ENCODE results near the gene TRAK1. TPM values are rescaled to one million over a fixed set of nuclear protein-coding genes. Genes with fewer than 3 reads are reported as not detected.

Gene TRAK1
- total RNA-seq, 1 donor from 2014 or later: 49.6 TPM

DNA sequence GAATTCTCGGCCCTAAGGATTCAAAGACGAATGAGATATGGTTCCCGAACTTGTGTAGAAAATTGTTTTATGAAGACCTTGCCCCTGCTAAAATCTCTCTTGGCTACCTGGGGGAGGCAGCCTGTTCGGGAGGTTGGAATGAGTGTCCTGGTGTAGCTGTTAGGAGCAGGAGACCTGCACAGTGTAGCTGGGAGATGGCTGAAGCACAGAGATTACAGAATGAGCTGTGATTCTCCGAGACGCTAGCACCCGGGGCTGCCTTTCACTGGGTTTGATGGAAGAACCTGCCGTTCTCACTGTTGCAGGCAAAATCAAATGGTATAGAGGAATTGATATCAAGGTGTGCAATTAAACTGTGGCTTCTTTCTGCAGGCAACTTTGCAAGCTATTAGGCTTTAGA is 68.0 kb downstream of the TRAK1 start:
- TF ChIP-seq CTCF (IDR thresholded peaks at IDR 0.05): no peak
- no peaks in the 10 kb centered on the region for H3K9me3 ChIP-seq
- ATAC-seq (no peak), DNase-seq (no peak)
- intact Hi-C loops (cut with DNase I): no loop called here
- H3K4me3 ChIP-seq: peak overlapping the region; percentile 35
- no peaks in the 10 kb centered on the region for H3K36me3 ChIP-seq
- peak overlapping the region; percentile 70 for H3K27ac ChIP-seq
- peaks cover 42% of the 10 kb centered on the region for H3K4me1 ChIP-seq
- no peaks in the 10 kb centered on the region for H3K27me3 ChIP-seq

DNA sequence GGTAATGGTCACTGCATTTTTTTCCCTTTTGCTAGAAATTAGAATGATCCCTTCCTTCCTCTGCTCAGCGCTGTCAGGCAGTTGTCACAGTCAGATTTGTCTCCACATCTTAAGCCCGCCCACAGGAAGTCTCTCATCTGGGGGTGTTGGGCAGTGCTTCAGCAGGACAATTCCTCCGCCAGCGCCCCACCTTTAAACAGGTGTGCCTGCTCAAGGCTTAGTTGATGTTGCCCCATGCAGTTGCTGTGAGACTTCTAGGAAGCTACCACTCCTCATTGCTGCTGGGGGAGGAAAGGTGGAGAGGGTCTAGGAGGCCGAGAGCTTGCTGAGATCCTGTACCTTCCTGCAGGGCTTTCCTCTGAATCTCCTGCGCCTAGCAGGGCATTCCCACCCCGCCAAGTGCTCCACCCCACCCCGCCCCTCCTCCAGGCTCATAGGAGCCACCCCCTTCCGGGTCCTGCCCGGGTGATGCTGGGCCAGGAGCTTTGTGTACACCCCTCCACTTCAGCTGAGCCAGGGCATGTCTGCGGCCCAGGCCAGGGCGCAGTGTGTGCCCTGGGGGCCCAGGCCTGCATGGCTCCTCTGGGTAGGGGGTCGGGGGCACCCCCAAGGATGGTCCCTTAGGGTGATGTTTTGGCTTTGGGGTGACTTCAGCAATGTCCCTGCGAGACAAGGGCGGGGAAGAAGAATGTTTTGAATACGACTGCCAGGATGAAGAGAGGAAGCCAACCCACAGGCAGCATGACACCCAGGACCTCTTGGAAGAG is 68.7 kb downstream of the TRAK1 start:
- DNase-seq (peak; percentile 92), ATAC-seq (peak; percentile 98)
- intact Hi-C loops (cut with DNase I): no loop called here
- Histone ChIP-seq H3K36me3 (no peaks in the 10 kb centered on the region), H3K27me3 (no peaks in the 10 kb centered on the region), H3K4me3 (peak overlapping the region; percentile 35), H3K9me3 (no peaks in the 10 kb centered on the region), H3K4me1 (peaks cover 50% of the 10 kb centered on the region), H3K27ac (peak overlapping the region; percentile 70)
- no peak for TF ChIP-seq CTCF (IDR thresholded peaks at IDR 0.05)

DNA sequence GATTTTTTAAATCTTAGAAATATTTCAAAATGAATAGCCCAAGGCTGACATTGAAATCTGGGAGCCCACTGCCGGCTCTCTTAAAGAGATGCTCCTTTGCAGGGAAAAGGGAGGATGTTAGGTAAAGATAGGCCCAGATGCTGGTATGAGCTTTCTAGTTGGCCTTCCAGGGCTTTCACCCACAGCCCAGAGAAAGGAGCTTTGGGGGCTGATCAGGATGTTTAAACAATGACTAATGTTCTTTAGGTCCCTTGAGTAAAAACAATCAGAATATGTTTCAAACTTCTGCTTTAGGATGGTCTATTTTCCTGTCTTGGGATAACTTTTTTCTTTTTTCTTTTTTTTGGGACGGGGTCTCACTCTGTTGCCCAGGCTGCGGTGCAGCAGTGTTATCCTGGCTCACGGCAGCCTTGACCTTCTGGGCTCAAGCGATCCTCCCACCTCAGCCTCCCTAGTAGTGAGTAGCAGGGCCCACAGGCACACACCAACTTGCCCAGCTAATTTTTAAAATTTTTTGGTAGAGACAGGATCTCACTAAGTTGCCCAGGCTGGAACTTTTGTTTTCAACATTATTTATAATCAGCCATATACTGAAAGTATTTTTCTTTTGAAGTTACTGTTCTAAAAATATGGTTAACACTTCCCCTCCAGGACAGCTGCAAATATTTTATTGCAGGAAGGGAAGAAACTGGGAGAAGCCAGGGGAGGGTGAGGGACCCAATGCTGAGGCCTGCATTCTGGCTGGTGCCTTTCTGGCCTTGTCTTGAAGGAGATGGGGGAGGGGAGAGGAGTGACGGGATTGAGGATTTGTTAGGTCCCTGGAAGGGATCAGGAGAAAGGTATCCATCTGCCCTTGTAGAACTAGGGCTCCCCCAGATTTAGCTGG is 70.1 kb downstream of the TRAK1 start:
- no peaks in the 10 kb centered on the region for H3K9me3 ChIP-seq
- no peaks in the 10 kb centered on the region for H3K36me3 ChIP-seq
- H3K27me3 ChIP-seq: no peaks in the 10 kb centered on the region
- DNase-seq (no peak), ATAC-seq (no peak)
- peaks cover 55% of the 10 kb centered on the region for H3K4me1 ChIP-seq
- intact Hi-C loops (cut with DNase I): no loop called here
- no peak overlapping the region for H3K4me3 ChIP-seq
- no peak for TF ChIP-seq CTCF (IDR thresholded peaks at IDR 0.05)
- H3K27ac ChIP-seq: no peak overlapping the region

DNA sequence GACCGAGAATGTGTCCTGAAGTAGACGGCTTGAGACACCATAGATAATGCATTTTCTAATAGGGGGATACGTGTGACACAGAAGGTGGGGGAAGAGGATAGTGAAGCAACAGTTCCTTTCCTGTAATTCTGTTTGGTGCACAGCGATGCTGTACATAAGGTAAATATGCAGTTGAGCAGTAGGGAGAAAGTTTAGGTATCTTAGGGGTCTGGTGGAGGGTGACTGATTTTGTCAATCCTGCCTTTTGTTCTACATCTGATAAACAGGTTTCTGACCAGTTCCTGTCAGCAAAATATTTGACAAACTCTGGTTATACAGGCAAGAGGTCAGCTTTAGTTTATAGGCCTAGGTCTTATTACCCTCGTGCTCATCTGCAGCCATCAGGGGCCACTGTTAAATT is 71.3 kb downstream of the TRAK1 start:
- no peak for ATAC-seq
- intact Hi-C loops (cut with DNase I): no loop called here
- H3K4me1 ChIP-seq: peaks cover 55% of the 10 kb centered on the region
- DNase-seq: no peak
- no peaks in the 10 kb centered on the region for H3K36me3 ChIP-seq
- H3K27ac ChIP-seq: no peak overlapping the region
- H3K27me3 ChIP-seq: no peaks in the 10 kb centered on the region
- no peak overlapping the region for H3K4me3 ChIP-seq
- H3K9me3 ChIP-seq: no peaks in the 10 kb centered on the region
- no peak for TF ChIP-seq CTCF (IDR thresholded peaks at IDR 0.05)

DNA sequence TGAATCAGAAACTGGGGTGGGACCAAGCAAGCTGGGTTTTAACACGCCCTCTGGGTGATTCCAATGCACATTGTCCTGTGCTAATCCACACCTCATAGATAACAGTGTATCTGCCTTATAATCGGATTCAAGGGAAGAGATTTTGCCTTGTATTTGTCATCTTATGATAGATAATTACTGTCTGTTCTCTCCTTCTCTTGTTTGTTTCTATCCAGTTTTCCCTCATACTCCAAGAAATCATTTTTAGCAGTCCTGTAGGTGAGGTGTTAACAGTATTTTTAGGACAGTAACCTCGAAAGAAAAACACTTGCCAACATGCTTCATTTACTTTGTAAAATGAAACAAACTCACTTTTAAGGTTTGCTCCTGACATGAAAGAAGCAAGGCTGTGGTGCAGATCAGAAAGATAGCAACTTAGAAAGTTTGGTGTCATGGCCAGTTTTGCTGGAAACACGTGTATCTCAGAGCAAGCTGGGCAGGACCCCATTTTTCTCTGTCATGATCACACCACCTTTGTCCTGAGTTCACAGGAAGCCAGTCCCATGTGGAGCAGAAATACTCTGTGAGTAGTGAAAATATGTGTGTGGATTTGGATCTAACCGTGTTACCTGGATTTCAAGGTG is 72.6 kb downstream of the TRAK1 start:
- TF ChIP-seq CTCF (IDR thresholded peaks at IDR 0.05): no peak
- no peaks in the 10 kb centered on the region for H3K27me3 ChIP-seq
- no peak overlapping the region for H3K27ac ChIP-seq
- H3K9me3 ChIP-seq: no peaks in the 10 kb centered on the region
- H3K36me3 ChIP-seq: no peaks in the 10 kb centered on the region
- no peak for DNase-seq
- intact Hi-C loops (cut with DNase I): no loop called here
- no peak for ATAC-seq
- no peak overlapping the region for H3K4me3 ChIP-seq
- H3K4me1 ChIP-seq: peaks cover 55% of the 10 kb centered on the region

Measured in upper lobe of right lung (tissue), 1 donor.